ENCODE results near the gene FOXD4L3.
"Not testable (repeated sequence)": the region's sequence is repeated elsewhere in the genome, so short reads cannot be mapped to it uniquely, and the experiment has no call there.

DNA sequence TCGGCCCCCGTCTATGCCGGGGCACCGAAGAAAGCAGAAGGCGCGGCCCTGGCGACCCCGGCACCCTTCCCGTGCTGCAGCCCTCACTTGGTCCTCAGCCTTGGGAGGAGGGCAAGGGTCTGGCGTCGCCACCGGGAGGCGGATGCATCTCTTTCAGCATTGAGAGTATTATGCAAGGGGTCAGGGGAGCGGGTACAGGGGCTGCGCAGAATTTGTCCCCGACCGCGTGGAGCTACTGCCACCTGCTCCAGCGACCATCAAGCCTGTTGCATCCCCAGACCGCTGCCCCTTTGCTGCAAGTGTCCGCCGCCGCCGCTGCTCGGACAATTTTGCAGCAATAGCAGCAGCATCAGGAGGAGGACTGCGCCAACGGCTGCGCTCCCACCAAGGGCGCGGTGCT, 1.1 kb downstream of the FOXD4L3 start:
- TF ChIP-seq GATAD2B (conservative IDR thresholded peaks at IDR 0.05; ENCODE audit: low read depth); POLR2AphosphoS2 (IDR thresholded peaks at IDR 0.05; ENCODE audit: low read depth, low read length): not testable (repeated sequence)

All from GM12878 (cell line).